NCI-H1417 treated with DMSO at 0.1 percent for 48 hours (cell line): Measurements from ENCODE around the gene YWHAE.
"Not testable (repeated sequence)": the region's sequence is repeated elsewhere in the genome, so short reads cannot be mapped to it uniquely, and the experiment has no call there.

Experiments used
- DNase-seq: peaks from one replicate; lab custom pipeline; 2025; lab: John Stamatoyannopoulos, UW

YWHAE gene

DNA sequence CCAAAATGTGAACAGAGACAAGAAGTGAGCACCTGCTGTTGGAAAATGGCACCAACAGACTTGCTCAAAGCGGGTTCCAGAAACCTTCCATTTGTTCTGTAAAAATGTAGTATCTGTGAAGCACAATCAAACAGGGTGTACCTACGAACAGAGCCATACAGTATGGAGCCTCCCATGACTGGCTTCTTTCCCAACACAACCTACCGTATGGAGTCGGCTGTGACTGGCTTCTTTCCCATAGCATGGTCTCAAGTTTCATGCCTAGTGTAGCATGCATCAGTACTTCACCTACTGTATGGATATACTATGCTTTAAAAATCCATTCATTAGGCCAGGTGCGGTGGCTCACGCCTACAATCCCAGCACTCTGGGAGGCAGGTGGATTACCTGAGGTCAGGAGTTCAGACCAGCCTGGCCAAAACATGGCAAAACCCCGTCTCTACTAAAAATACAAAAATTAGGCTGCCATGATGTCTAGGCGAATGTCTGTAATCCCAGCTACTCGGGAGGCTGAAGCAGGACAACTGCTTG is 26.2 kb downstream of the YWHAE start:
- no peak for DNase-seq

DNA sequence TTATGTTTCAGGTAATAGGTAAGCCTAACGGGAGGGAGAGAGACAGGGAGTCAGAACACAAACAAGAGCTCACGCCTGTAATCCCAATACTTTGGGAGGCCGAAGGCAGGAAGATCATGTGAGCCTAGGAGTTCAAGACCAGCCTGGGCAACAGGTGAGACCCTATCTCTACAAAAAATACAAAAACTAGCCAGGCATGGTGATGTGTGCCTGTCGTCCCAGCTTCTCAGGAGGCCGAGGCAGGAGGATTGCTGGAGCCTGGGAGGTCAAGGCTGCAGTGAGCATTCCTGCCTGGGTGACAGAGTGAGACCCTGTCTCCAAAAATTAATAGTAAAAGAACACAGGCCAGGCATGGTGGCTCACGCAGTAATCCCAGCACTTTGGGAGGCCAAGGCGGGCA is 27.4 kb downstream of the YWHAE start:
- no peak for DNase-seq

DNA sequence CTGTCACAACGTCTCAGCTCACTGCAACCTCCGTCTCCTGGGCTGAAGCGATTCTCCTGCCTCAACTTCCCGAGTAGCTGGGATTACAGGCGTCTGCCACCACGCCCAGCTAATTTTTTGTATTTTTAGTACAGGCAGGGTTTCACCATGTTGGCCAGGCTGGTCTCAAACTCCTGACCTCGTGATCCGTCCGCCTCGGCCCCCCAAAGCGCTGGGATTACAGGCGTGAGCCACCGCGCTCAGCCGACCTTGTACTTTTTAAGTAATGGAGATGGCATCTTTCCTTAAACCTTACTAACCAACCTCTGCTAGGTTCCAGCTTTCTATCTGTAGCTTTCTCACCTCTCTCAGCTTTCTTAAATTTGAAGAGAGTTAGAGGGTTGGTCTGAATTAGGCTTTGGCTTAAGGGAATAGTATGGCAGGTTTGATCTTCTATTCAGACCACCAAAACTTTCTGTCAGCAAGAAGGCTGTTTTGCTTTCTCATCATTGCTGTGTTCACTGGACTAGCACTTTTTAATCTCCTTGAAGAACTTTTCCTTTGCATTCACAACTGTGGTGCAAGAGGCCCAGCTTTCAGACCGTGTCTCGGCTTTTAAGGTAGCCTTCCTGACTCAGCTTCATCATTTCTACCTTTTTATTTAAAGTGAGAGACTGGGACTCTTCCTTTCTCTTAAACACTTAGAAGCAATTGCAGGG is 28.0 kb downstream of the YWHAE start:
- no peak for DNase-seq

DNA sequence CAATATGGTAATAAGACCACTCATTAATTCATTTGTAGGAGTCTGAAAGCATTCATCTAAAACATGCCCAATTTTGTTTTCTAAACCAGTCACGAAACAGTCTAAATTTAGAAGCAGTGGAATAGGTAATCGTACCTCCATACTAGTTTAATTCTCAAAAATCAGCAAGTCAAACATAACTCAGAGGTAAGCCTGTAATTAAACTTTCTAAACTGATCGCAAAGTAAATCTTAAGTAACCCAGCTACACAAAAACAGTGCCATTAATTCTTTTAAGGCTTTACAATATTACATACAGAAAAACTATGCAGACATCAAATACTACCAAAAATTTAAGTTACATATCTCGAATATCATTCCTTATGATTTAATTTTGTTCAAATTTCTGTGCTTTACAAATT is 31.4 kb downstream of the YWHAE start:
- DNase-seq, result no peak

DNA sequence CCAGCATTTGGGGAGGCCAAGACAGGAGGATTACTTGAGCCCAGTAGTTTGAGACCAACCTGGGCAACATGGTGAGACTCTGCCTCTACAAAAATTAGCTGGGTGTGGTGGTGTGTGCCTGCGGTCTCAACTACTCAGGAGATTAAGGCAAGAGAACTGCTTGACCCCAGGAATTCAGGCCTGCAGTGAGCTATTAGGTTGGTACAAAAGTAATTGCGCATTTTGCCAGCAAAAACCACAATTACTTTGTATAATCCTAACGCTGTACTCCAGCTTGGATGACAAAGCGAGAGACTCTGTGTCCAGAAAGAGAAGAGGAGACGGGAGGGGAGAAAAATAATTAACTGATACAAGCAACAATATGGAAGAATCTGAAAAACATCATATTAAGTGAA is 32.7 kb downstream of the YWHAE start:
- no peak for DNase-seq

DNA sequence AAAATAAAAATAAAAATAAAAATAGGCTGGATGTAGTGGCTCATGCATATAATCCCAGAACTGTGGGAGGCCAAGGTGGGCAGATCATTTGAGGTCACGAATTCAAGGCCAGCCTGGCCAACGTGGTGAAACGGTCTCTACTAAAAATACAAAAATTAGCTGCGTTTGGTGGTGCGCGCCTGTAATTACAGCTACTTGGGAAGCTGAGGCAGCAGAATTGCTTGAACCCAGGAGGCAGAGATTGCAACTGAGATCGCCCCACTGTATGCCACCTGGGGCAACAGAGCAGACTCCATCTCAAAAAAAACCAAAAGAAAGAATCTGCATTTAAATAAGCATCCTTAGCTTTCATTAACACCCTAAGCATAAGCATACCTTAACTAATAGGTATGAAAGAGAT is 33.8 kb downstream of the YWHAE start:
- DNase-seq, result no peak

DNA sequence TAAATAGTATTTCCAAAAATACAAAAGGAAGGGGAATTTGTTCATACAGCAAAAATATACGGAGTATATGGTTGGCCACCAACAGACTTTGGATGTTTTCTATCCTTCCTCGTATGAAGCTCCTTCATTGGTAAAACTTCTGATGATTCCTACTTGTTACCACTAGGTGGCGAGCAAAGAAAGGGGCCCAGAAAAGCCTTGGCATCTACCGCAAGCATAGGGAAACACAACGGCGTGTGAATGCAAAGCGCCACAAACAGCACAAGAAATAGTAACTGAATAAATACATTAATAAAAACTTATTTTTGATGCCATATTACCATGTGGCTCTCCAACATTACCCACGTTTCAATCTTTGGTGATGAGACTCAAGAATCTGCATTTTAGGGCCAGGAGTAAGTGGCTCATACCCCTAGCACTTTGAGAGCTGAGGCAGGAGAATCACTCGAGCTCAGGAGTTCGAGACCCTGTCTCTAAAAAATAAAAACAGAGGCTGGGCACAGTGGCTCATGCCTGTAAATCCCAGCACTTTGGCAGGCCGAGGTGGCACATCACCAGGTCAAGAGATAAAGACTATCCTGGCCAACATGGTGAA is 34.5 kb downstream of the YWHAE start:
- peak; percentile 36 for DNase-seq

DNA sequence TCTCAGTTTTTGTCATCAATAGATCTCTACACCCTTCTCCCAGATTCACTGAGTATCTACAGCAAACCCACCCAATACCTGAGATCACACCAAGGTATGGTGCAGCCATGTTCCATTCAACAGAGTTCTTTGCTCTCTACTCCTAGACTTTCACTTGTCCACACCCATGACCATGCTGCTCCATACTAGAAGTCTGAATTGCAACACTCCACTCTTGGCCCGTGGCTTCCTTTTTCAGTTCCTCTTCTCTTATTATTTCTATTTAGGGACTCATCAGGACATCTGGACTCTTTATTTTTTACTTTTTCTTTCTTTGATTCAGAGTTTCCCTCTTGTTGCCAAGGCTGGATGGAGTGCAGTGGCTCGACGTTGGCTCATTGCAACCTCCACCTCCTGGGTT is 37.1 kb downstream of the YWHAE start:
- no peak for DNase-seq

DNA sequence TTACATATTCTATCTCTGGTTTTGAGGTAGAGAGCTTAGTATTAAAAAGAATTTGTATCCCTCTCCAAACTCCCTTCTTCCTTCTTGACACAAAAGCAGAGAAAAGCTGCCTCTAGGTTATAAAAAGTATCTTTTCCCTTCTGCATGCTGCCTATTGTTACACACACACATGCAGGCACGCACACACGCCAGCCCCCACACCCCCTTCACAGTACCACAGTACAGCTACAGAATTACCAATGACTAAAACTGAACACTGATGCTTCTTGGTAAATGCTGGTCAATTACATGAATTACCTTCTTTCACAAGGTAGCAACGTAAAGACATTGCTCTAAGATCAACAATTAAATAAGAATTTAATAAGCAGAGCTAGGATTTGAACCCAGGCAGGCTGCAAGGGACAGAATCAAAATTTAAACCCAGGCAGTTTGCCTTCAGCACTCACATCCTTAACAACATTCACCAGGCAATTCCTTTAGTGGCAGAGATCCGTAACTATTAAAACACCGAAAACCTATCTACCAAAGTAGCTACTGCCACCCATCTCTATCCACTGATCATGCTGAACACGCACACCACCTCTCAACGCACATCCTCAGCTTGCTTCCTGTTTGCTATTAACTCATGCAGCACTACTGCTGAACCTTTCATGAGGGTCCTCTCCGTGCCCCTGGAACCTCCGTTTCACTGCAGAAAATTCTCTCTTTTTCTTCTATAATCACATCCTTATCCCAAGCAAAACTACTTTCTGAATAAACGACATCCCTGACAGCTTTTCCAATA is 37.8 kb downstream of the YWHAE start:
- DNase-seq, result no peak

DNA sequence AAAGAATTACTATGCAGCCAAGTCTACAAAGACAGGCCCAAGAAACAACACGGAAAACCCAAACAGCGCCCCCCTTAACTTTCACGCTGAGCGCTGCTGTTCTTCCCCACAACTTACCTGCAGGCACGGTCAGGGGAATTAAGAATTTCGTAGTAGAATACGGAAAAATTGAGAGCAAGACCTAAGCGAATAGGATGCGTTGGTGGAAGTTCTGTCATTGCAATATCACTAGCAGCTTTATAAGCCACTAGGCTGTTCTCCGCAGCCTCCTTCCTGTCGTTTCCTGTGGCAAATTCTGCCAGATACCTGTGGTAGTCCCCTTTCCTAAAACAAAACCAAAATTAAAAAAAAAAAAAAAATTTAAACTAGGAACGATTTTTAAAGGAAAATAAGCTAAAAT is 39.0 kb downstream of the YWHAE start:
- no peak for DNase-seq

DNA sequence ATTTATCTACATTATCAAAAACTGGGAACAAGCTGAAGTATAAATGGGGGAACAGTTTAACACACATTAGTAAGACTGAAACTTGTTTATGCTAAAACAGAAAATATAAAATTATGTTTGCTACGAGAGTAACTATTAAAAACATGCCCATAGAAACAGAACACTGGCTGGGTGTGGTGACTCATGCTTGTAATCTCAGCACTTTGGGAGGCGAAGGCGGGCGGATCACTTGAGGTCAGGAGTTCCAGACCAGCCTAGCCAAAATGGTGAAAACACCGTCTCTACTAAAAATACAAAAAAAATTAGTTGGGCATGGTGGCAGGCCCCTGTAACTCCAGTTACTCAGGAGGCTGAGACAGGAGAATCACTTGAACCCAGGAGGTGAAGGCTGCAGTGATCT is 39.7 kb downstream of the YWHAE start:
- not testable (repeated sequence) for DNase-seq

DNA sequence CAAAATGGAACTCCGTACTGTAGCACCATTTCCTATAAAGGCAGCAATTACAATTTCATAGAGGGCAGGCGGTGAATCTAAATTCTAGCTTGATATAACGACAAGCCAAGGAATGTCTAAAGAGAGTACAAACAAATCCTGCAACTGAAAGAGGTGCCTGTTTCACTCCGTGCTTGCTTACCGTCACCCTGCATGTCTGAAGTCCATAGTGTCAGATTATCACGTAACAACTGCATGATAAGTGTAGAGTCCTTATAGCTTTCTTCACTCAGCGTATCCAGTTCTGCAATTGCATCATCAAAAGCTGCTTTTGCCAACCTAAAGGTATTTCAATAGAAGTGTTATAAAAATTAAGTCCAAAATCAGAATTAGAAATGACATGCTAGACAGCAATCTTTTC is 46.0 kb downstream of the YWHAE start:
- no peak for DNase-seq

DNA sequence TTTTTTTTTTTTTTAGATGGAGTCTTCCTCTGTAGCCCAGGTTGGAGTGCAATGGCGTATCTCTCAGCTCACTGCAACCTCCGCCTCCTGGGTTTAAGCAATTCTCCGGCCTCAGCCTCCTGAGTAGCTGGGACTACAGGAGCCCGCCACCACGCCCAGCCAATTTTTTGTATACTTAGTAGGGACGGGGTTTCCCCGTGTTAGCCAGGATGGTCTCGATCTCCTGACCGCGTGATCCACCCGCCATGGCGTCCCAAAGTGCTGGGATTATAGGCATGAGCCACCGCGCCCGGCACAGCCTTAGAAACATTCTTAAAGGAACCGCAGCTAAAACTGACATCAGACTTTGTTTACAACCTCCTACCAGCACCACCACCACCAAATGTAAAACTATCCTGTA is 47.5 kb downstream of the YWHAE start:
- DNase-seq, result not testable (repeated sequence)

DNA sequence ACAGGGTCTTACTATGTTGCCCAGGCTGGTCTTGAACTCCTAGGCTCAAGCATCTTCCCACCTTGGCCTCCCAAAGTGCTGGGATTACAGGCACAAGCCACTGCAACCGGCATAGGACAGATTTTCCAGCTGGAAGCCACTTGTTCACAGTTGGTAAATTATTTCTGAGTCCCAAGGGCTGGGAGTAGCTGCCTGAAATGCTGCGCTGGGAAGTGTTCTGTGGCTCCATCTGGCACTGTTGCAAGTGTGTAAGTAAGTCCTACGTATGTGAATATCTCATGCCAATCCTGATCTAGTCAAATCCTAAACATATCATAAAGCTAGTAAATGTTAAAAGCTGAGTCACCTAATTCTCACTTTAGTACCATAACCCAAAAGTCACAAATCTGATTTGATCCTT is 48.1 kb downstream of the YWHAE start:
- DNase-seq, result no peak

DNA sequence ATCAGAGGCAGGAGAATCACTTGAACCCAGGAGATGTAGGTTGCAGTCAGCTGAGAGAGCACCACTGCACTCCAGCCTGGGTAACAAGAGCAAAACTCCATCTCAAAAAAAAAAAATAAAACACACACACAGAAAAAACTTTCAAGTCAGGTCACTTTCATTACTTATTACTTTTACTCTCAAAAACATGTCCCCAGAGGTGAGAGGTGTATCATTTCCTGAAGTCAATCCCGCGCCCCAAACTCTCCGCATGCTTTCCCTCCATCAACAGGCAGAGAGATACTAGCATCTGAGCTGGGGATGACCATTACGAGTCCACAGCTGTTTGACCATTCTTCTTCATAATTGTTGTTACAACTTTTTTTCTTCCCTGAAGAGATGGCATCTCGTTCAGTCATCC is 48.7 kb downstream of the YWHAE start:
- DNase-seq, result no peak

DNA sequence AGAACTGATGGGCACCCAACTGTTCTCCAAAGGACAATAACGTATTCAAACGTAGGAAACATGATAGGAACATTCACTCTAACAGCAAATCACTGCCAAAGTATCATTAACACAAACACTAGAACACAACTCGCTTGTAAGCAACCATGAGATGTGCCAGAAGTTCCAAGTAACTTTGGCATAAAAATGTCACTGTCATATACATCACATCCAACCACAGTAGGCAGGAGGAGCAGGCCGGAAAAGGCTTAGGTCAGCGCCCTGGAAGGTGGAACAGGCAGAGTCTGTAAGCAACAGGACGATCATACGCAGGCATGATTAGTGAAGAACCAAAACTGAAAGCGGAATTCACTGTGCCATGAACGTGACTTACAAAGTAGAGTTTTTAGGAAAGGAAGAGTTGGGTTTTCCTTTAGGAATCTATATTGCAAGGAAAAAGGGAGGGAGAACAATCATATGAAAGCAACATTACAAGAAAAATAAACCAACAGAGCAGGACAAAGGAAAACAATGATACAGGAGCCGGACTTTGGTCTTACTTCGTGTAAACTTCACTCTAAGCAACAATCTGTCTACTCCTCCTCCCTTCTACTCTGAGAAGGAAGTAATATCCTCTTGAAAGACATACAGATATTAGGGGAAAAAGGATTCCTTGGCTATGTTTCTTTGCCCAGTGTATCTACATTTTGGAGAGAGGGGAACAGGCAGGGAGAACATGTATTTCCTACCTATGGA is 52.3 kb downstream of the YWHAE start:
- DNase-seq, result no peak

DNA sequence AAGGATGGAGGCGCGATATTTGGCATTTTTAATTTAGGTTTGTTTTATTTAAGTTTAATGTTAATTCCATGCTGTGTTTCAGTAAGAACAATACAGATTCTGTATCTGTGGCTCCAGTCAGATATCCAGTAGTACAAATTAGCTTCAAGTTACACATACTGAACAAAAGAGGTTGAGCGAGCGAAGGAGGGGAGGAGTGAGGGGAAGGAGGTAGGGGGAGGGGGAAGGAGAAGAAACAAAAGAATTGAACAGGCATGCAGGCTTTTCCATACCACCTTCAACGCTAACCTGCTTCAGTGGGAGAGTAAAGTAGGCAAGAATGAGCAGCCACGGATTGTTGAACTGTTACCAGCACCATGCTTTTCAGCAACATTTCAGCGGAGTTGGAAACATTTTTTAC is 55.5 kb downstream of the YWHAE start:
- DNase-seq, result no peak

DNA sequence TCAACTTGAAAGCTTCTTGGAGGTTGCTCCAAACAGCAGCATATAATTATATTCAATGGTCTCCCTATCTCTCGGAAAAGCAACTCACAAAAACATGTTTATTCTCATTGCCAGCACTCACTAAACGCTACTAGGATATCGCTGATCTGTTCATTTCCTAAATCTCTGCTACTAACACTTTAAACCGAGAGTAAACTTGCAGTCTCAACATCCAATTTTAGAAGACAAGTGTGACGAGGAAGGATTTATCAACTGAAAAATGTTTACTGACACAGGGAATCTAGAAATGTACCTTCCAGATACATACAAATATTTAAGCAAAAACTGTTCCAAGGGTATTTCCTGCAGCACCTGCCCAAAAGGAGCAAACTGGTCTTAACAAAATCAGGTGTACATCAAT is 56.5 kb downstream of the YWHAE start:
- no peak for DNase-seq

DNA sequence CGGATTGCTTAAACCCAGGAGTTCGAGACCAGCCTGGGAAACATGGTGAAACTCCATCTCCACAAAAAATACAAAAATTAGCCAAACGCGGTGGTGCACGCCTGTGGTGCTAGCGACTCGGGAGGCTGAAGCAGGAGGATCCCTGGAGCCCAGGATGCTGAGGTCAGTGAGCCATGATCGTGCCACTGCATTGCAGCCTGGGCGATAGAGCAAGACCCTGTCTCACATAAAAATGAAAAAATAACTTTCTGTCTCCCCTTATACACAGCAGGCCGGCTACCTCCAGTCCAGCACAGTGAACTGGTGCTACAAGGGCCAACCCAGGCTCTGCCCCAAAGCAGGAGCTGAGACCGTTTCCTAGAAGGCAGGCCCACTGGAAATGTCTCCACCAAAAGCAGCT is 59.7 kb downstream of the YWHAE start:
- DNase-seq, result no peak

DNA sequence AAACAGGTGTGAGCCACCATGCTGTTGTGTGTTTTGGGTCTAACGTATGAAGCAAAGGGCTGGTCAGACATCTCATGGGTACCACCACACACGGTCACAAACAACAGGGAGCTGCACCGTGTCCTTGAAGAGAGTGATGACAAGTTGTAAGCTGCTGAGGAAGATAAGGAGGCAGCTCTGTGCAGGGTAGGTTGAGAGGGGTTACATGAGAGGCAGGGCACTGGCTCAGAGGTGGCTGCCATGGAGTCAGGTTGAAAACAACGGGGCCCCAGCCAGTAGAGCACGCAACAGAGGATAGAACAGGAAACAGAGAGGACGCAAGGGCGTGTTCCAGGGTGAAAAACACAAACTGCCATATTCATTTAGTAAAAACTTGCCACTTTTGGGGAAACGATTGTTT is 68.3 kb downstream of the YWHAE start:
- DNase-seq, result no peak

DNA sequence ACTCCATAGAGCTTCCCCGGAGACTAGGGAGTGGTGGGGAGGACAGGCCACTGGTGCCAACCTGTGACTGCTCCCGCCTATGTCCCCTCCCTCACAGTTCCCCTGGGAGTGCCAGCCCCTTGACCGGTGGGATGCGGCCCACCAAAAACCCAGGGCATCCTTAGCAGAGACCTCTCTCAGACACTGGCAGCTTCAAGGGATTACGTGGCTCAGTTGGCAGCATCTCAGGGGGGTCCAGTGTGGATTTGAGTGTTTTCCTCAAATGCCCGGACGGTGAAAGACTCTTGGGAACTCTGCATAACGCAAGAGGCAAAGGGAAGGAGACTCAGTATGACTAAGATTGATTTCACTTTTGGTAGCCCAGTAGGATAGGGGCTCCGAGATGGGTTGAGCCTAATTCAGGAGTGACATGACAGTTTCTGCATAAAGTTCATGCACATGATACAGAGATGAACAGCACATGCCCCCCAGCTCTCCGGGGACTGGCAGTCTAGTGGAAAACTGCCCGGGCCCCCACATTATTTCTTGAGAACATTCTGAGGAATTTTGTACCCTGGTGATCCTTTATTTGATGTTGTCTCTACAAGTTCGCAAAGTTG is 70.2 kb downstream of the YWHAE start:
- no peak for DNase-seq

DNA sequence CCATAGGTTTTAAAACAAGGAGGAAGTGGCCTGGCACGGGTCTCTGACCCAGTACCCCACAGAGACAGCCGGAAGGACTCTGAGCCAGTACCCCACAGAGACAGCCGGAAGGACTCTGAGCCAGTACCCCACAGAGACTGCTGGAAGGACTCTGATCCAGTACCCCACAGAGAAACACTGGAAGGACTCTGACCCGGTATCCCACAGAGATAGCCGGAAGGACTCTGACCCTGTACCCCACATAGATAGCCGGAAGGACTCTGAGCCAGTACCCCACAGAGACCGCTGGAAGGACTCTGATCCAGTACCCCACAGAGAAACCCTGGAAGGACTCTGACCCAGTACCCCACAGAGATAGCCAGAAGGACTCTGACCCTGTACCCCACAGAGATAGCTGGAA is 71.6 kb downstream of the YWHAE start:
- DNase-seq, result no peak
